Measurements from ENCODE around the gene PEX5L. TPM values are rescaled to one million over a fixed set of nuclear protein-coding genes. Genes with fewer than 3 reads are reported as not detected.

Gene PEX5L
- total RNA-seq, 2 donors from 2014 or later: 4.2 to 13.2 TPM

DNA sequence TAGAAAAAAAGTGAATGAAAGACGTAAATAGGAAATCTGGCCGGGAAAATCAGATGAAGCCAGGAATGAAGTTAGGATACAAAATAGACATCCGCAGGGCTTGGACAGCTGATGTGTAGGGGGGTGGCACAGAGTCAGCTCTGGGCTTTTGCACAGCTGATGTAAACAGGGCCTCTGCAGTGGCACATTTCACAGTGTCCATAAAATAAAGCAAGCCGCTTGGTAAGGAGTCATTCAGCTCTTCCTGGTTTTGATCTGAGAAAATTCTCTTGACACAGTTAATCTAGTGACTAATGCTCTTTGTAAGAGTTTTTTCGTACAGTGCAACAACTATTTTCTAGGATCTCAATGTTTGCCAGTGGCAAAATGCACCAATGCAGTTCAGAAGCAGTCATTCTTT is 230.6 kb downstream of the PEX5L start:
- DNase-seq (peak in 1 of 4 donors; percentile 31), ATAC-seq (no peak)
- no peaks in the 10 kb centered on the region for H3K4me1 ChIP-seq
- no peaks in the 10 kb centered on the region for H3K9me3 ChIP-seq
- H3K27ac ChIP-seq: no peak overlapping the region
- intact Hi-C loops (cut with DNase I): no loop called here
- WGBS, 2 donors: 72 to 78% methylated on average over 5 of the region's 5 CpGs
- H3K4me3 ChIP-seq: no peak overlapping the region
- H3K36me3 ChIP-seq (replicated peaks in 1 of 2; ENCODE audit: insufficient read depth in 1 of 2, low read depth in 2 of 2): peaks cover 0 to 3% of the 10 kb centered on the region in 2 donors
- TF ChIP-seq POLR2A (IDR thresholded peaks at IDR 0.05) (no peak), CTCF (IDR thresholded peaks at IDR 0.05) (no peak)
- H3K27me3 ChIP-seq: no peaks in the 10 kb centered on the region

DNA sequence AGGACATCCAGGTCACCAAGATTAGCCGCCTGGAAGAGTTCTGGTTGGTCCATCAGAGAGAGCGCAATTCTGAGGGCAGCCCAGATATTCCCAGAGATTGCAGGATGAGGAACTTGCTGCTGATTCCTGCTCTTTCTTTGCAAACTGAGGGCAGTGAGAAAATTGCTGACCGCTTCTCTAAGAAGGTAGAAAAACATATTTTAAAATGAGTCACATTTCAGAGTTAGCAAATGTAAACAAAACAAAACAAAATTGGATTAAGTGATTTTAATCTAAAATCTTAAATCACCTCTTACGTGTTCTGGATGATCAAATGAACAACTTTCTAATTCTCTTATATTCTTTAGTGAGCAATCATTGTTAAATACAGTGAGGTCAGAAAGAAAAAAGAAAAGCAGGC is 234.9 kb downstream of the PEX5L start:
- Histone ChIP-seq H3K27ac (no peak overlapping the region), H3K9me3 (no peaks in the 10 kb centered on the region), H3K4me3 (no peak overlapping the region), H3K36me3 (replicated peaks in 1 of 2; ENCODE audit: insufficient read depth in 1 of 2, low read depth in 2 of 2) (no peaks in the 10 kb centered on the region), H3K27me3 (no peaks in the 10 kb centered on the region), H3K4me1 (peaks cover 11% of the 10 kb centered on the region)
- WGBS, 2 donors: 94 to 96% methylated on average over 4 of the region's 4 CpGs
- TF ChIP-seq POLR2A (IDR thresholded peaks at IDR 0.05): no peak
- no peak for TF ChIP-seq CTCF (IDR thresholded peaks at IDR 0.05)
- intact Hi-C loops (cut with DNase I): no loop called here
- ATAC-seq: no peak
- no peak for DNase-seq

- peaks cover 16% of the 10 kb centered on the region for H3K4me1 ChIP-seq
- DNase-seq (peak in 1 of 4 donors; percentile 22), ATAC-seq (no peak)
- H3K36me3 ChIP-seq (replicated peaks in 1 of 2; ENCODE audit: insufficient read depth in 1 of 2, low read depth in 2 of 2): no peaks in the 10 kb centered on the region
- no peak overlapping the region for H3K4me3 ChIP-seq
- H3K27ac ChIP-seq: no peak overlapping the region
- intact Hi-C loops (cut with DNase I): no loop called here
- H3K9me3 ChIP-seq: no peaks in the 10 kb centered on the region
- no peak for TF ChIP-seq CTCF (IDR thresholded peaks at IDR 0.05)
- TF ChIP-seq POLR2A (IDR thresholded peaks at IDR 0.05): no peak
- no peaks in the 10 kb centered on the region for H3K27me3 ChIP-seq
Observed at GRCh38 chr3:179801263-179801662, 235.5 kb downstream of the PEX5L start.

- H3K4me3 ChIP-seq: no peak overlapping the region
- 17 to 28% methylated on average over 1 of the region's 1 CpG for WGBS, 2 donors
- H3K36me3 ChIP-seq (replicated peaks in 1 of 2; ENCODE audit: insufficient read depth in 1 of 2, low read depth in 2 of 2): no peaks in the 10 kb centered on the region
- no peaks in the 10 kb centered on the region for H3K27me3 ChIP-seq
- H3K27ac ChIP-seq: no peak overlapping the region
- H3K9me3 ChIP-seq: no peaks in the 10 kb centered on the region
- intact Hi-C loops (cut with DNase I): no loop called here
- peaks cover 20% of the 10 kb centered on the region for H3K4me1 ChIP-seq
- no peak for ATAC-seq
- no peak for DNase-seq
- TF ChIP-seq POLR2A (IDR thresholded peaks at IDR 0.05): no peak
- no peak for TF ChIP-seq CTCF (IDR thresholded peaks at IDR 0.05)
Observed at GRCh38 chr3:179797192-179797591, 239.5 kb downstream of the PEX5L start.

DNA sequence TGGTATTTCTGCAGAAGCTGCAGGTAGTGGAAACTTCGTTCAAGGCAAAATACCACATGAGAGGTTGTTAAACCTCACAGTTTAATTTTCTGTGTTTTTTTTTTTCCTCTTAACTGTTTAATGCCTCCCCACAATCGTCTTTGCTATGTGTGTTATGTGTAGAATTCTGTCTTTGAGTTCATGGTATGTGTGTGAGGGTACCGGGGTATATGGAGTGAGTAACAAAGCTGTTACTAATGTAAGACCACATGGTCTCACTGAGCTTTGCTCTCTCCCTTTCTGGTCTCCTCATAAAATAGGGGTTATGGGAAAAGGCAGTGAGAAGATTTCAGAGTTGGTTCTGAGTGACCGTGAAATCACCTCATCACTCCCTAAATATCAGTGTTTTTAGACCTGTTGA is 240.3 kb downstream of the PEX5L start:
- no peak for TF ChIP-seq POLR2A (IDR thresholded peaks at IDR 0.05)
- intact Hi-C loops (cut with DNase I): no loop called here
- no peaks in the 10 kb centered on the region for H3K9me3 ChIP-seq
- no peaks in the 10 kb centered on the region for H3K36me3 ChIP-seq (replicated peaks in 1 of 2; ENCODE audit: insufficient read depth in 1 of 2, low read depth in 2 of 2)
- 65 to 68% methylated on average over 4 of the region's 4 CpGs for WGBS, 2 donors
- DNase-seq: no peak
- H3K27ac ChIP-seq: no peak overlapping the region
- H3K4me3 ChIP-seq: no peak overlapping the region
- H3K27me3 ChIP-seq: no peaks in the 10 kb centered on the region
- ATAC-seq: no peak
- peaks cover 20% of the 10 kb centered on the region for H3K4me1 ChIP-seq
